GM21526 (cell line): ENCODE results near the gene SGSM1.
"Not testable (repeated sequence)": the region's sequence is repeated elsewhere in the genome, so short reads cannot be mapped to it uniquely, and the experiment has no call there.

Source experiments
- ATAC-seq: cut with Tn5 transposase; IDR thresholded peaks from one replicate; pipeline ENCODE4 v1.9.1; 2021; ENCODE audit warnings: moderate library complexity; ENCODE audit not compliant: unreplicated experiment, low FRiP score

Gene SGSM1

GRCh38 chr22:24893341-24894070 is 87.5 kb downstream of the SGSM1 start:
- ATAC-seq: no peak

GRCh38 chr22:24894220-24894975 is 88.4 kb downstream of the SGSM1 start:
- no peak for ATAC-seq

- no peak for ATAC-seq
Measured at GRCh38 chr22:24894998-24895397, 89.0 kb downstream of the SGSM1 start.

- ATAC-seq: no peak
Measured at GRCh38 chr22:24901448-24901847, 95.4 kb downstream of the SGSM1 start.

GRCh38 chr22:24905909-24906308 is 99.9 kb downstream of the SGSM1 start:
- no peak for ATAC-seq

- not testable (repeated sequence) for ATAC-seq
Measured at GRCh38 chr22:24907101-24907500, 101.1 kb downstream of the SGSM1 start.

GRCh38 chr22:24920029-24920428 is 114.0 kb downstream of the SGSM1 start:
- no peak for ATAC-seq

- no peak for ATAC-seq
Measured at GRCh38 chr22:24925586-24926427, 119.8 kb downstream of the SGSM1 start.

- ATAC-seq: no peak
Measured at GRCh38 chr22:24926428-24926725, 120.4 kb downstream of the SGSM1 start.

GRCh38 chr22:24926849-24927579 is 121.0 kb downstream of the SGSM1 start:
- no peak for ATAC-seq

GRCh38 chr22:24928322-24928721 is 122.3 kb downstream of the SGSM1 start:
- no peak for ATAC-seq

- no peak for ATAC-seq
Measured at GRCh38 chr22:24930678-24931077, 124.7 kb downstream of the SGSM1 start.

- no peak for ATAC-seq
Measured at GRCh38 chr22:24935771-24936483, 129.9 kb downstream of the SGSM1 start.

- no peak for ATAC-seq
Measured at GRCh38 chr22:24937114-24937513, 131.1 kb downstream of the SGSM1 start.

- no peak for ATAC-seq
Measured at GRCh38 chr22:24938741-24939341, 132.8 kb downstream of the SGSM1 start.

GRCh38 chr22:24942301-24942700 is 136.3 kb downstream of the SGSM1 start:
- ATAC-seq: no peak

- ATAC-seq: no peak
Measured at GRCh38 chr22:24944217-24944937, 138.4 kb downstream of the SGSM1 start.

- ATAC-seq: no peak
Measured at GRCh38 chr22:24945430-24945829, 139.4 kb downstream of the SGSM1 start.

GRCh38 chr22:24947383-24947782 is 141.4 kb downstream of the SGSM1 start:
- ATAC-seq: no peak
